Superior temporal gyrus (tissue), 1 donor: Measurements from ENCODE around the gene SPANXA2.
"Not testable (repeated sequence)": the region's sequence is repeated elsewhere in the genome, so short reads cannot be mapped to it uniquely, and the experiment has no call there.

Experiments used
- DNase-seq: peaks from one replicate; pipeline ENCODE4 v3.0.0-alpha.2; 2016; ENCODE audit errors: extremely low spot score

Gene SPANXA2

GRCh38 chrX:141589408-141589807 lies at the start of gene SPANXA2:
Gene SPANXA2 (plus strand): TSS chrX:141589708. CDS start chrX:141589768, 60 bp downstream.
- DNase-seq, result not testable (repeated sequence)

DNA sequence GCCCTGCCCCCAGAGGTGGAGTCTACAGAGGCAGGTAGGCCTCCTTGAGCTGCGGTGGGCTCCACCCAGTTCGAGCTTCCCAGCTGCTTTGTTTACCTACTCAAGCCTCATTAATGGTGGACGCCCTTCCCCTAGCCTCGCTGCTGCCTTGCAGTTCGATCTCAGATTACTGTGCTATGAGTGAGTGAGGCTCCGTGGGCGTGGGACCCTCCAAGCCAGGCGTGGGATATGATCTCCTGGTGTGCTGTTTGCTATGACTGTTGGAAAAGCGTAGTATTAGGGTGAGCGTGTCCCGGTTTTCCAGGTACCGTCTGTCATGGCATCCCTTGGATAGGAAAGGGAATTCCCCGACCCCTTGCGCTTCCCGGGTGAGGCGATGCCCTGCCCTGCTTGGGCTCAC lies 47.0 kb upstream of the SPANXA2 start:
- not testable (repeated sequence) for DNase-seq

- not testable (repeated sequence) for DNase-seq
These were observed 4.9 kb upstream of the SPANXA2 start, which contains the start of gene SPANXA1 for GRCh38 chrX:141584638-141585037. Gene SPANXA1 (minus strand): TSS chrX:141584738. CDS start chrX:141584678, 60 bp downstream.

DNA sequence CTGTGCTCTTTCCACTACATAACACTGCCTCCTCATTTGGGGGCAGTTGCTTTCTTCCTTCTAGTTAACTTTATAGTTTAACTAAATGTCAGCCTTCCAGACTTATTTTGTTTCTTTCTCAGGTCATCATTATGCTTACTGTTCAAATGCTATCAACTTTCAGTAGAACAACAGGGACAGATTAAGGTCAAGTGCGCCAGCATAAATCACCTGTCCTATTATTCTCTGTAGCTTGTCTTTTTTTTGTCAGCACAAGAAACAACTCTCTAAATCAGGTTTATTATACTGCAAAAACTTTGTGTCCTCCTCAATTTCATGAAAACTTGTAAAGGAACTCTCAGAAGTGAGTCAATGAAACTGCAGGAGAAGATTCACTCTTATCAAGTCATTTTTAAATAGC lies 19.6 kb downstream of the SPANXA2 start:
- DNase-seq, result no peak

- DNase-seq, result no peak
These were observed 29.8 kb downstream of the SPANXA2 start for GRCh38 chrX:141619336-141619735.

DNA sequence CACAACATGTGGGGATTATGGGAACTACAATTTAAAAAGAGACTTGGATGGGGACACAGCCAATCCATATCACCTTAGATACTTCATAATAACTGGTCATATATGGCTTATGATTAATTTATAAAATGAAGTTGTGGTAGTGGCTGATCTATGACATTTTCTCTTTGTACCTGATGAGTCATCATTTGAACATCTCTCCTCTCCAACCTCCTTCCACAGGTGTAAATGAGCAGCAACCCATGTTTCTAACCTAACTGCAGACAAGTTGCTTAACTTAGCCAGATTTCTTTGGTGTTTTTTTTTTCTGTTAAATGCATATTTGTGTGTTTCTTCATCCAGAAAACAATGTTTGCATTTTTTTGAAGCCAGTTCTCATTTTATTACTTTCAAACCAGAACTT lies 42.6 kb downstream of the SPANXA2 start:
- DNase-seq, result no peak

DNA sequence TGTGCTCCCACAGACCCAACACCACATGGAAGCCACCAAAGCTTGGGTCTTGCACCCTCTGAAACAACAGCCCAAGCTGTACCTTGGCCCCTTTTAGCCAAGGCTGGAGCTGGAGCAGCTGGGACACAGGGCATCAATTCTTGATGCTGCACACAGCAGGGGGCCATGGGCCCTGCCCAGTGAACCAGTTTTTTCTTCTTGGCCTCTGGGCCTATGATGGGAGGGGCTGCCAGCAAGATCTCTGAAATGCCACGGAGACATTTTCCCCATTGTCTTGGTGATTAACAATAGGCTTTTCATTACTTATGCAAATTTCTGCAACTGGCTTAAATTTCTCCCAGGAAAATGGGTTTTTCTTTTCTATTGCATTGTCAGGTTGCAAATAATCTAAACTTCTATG lies 49.0 kb downstream of the SPANXA2 start:
- DNase-seq, result peak; percentile 12
